22Rv1 (cell line): Measurements from ENCODE around the gene SLC7A14.

Experiments used
- H3K27ac ChIP-seq: fragments of 450-650 bp; 2 replicates; pipeline ENCODE4 v1.5.1; 2017
- ZFX ChIP-seq: fragments of 450-650 bp; IDR thresholded peaks from 2 replicates; pipeline ENCODE4 v1.6.1; 2017; ENCODE audit warnings: antibody characterized with exemption, borderline replicate concordance
- TF ChIP-seq, protein P1 (sequence below): fragments of 450-650 bp; IDR thresholded peaks from 2 replicates; pipeline ENCODE4 v1.5.1; 2017; ENCODE audit warnings: mild to moderate bottlenecking

Gene SLC7A14

GRCh38 chr3:170605490-170605889, 19.6 kb upstream of the SLC7A14 start:
- H3K27ac ChIP-seq: no peak overlapping the region
- no peak for TF ChIP-seq ZFX
- TF ChIP-seq, protein P1, sequence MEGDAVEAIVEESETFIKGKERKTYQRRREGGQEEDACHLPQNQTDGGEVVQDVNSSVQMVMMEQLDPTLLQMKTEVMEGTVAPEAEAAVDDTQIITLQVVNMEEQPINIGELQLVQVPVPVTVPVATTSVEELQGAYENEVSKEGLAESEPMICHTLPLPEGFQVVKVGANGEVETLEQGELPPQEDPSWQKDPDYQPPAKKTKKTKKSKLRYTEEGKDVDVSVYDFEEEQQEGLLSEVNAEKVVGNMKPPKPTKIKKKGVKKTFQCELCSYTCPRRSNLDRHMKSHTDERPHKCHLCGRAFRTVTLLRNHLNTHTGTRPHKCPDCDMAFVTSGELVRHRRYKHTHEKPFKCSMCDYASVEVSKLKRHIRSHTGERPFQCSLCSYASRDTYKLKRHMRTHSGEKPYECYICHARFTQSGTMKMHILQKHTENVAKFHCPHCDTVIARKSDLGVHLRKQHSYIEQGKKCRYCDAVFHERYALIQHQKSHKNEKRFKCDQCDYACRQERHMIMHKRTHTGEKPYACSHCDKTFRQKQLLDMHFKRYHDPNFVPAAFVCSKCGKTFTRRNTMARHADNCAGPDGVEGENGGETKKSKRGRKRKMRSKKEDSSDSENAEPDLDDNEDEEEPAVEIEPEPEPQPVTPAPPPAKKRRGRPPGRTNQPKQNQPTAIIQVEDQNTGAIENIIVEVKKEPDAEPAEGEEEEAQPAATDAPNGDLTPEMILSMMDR: no peak

DNA sequence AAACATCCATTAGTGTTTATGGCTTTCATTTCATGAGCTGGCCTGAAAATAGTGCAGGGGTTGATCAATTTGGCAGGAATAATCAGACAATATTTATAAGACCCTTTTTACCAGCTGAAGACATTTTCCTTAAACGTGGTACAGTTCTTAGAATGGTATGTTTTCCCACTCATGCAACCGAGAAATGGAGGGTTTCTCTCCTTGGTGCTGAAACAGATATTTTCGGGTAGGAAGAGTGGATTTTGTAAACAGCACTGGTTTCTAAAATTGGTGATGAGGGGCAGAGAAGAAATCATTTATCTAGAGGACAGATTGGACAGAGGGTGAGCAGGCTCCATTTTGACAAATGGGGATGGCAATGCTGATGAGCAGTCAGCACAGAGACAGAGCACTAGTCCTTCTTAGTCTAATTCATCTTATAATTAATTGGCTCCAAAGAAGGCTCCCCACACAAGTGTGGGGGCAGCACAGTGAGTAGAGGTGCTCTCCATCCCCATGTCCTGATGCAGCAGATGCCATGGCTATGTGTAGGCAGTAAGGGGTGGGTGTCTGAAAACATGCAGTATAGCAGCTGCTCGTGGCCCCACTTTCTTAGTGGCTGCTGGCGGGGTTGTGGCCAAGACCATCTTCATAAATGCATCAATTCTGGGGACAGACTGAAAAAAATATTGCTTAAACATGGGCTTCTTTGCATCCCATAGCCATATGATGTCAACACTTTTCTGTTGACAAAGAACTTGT, 18.1 kb upstream of the SLC7A14 start:
- no peak overlapping the region for H3K27ac ChIP-seq
- TF ChIP-seq, protein P1: no peak
- TF ChIP-seq ZFX: no peak

DNA sequence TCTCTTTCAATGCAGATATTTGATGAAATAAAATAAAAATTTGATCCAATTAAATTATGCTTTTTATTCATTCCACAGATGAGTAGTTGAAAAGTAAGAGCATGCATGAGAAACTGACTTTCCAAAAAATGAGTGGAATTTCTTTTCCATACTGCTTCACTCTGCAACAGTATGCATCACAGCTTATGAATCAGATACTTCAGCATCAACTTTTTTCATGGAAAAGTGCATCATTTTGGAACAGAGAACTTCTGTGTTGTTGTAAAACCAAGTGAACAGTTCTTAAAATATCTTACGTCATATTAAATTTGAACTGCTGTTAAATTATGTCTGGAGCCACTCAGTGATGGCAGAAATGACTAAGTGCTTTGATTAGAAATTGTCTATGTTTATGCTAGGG, 16.7 kb upstream of the SLC7A14 start:
- H3K27ac ChIP-seq: no peak overlapping the region
- TF ChIP-seq, protein P1: no peak
- TF ChIP-seq ZFX: no peak

- peak overlapping the region; percentile 89 for H3K27ac ChIP-seq
- TF ChIP-seq ZFX: no peak
- TF ChIP-seq, protein P1: no peak
Observed at GRCh38 chr3:170600005-170600624, 14.2 kb upstream of the SLC7A14 start.

- no peak for TF ChIP-seq ZFX
- TF ChIP-seq, protein P1: no peak
- peak overlapping the region; percentile 89 for H3K27ac ChIP-seq
Observed at GRCh38 chr3:170599091-170599490, 13.2 kb upstream of the SLC7A14 start.

DNA sequence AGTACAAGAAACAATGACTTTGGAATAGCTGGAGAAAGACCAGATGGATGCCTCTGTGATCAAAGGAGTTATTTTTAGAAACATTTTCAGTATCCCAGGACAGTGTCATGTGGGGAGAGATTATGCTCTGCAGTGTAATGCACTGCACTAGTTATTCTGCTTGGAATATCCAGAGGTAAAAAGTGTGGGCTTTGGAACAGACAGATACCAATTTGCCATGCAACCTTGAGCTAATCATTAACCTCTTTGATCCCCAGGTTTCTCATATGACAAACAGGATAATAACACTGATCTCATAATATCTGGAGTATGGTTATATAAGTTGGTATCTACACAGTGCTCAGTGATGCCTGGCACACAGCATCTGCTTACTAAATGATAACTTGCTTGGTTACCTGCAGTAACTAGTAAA, 12.2 kb upstream of the SLC7A14 start:
- TF ChIP-seq, protein P1: no peak
- TF ChIP-seq ZFX: no peak
- peak overlapping the region; percentile 89 for H3K27ac ChIP-seq

- no peak for TF ChIP-seq ZFX
- TF ChIP-seq, protein P1: no peak
- no peak overlapping the region for H3K27ac ChIP-seq
Observed at GRCh38 chr3:170594528-170594927, 8.7 kb upstream of the SLC7A14 start.
